HL-60 (cell line): ENCODE measurements around the gene MYH11.

Experiments
- DNase-seq, 2 experiments: peaks; one replicate each; pipeline ENCODE4 v3.0.0-alpha.2; 2010 to 2020; ENCODE audit warnings: low read depth in 1 of 2, low spot score in 1 of 2
- H3K27ac ChIP-seq: fragments of 250-450 bp; sonication (Bioruptor Pico); replicated peaks from 2 replicates; pipeline ENCODE4 v1.5.1; 2020; ENCODE audit warnings: mild to moderate bottlenecking, moderate library complexity
- H3K27me3 ChIP-seq: fragments of 250-450 bp; sonication (Bioruptor Pico); 2 replicates; pipeline ENCODE4 v1.5.1; 2021; ENCODE audit warnings: mild to moderate bottlenecking, moderate library complexity; ENCODE audit not compliant: insufficient read depth, poor library complexity, severe bottlenecking
- H3K4me3 ChIP-seq: replicated peaks from 2 replicates; pipeline ENCODE4 v1.5.1; 2011; ENCODE audit warnings: mild to moderate bottlenecking, control low read depth, low read length; ENCODE audit not compliant: insufficient read depth
- GABPA ChIP-seq: IDR thresholded peaks from 2 replicates; pipeline ENCODE4 v1.6.1; 2012; ENCODE audit warnings: low read depth
- POLR2AphosphoS5 ChIP-seq: IDR thresholded peaks from 2 replicates; pipeline ENCODE4 v1.6.1; 2012; ENCODE audit warnings: low read depth
- SPI1 ChIP-seq: IDR thresholded peaks from 2 replicates; pipeline ENCODE4 v1.6.1; 2012; ENCODE audit warnings: low read depth, mild to moderate bottlenecking, borderline replicate concordance
- TF ChIP-seq, protein P1 (sequence below): IDR thresholded peaks from one replicate; pipeline ENCODE4 v1.5.1; 2011; ENCODE audit warnings: low read length, control low read depth, inconsistent platforms; ENCODE audit not compliant: insufficient read depth
- TF ChIP-seq, protein P2 (sequence below): IDR thresholded peaks from 2 replicates; pipeline ENCODE4 v1.6.1; 2012; ENCODE audit warnings: low read depth; ENCODE audit not compliant: insufficient replicate concordance

Gene MYH11

DNA sequence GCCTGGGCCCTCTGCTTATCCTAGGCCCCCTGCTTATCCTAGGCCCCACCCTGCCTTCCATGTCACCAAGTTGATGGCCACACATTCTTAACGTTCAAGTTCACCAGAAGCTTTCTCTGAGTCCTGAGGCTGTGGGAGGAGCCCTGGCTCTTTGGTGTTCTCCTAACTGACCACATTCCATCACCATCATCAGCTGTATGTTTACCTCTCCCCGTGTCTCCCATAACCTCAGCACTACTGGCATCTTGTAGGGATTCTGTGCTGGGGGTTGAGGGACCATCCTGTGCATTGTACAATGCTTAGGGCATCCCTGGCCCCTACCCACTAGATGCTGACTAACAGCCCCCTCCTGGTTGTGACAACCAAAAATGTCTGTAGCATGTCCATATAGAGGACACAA lies 107.5 kb downstream of the MYH11 start:
- Histone ChIP-seq H3K27me3 (no peaks in the 10 kb centered on the region), H3K27ac (no peak overlapping the region), H3K4me3 (no peak overlapping the region)
- DNase-seq, result no peak
- TF ChIP-seq, protein P1, sequence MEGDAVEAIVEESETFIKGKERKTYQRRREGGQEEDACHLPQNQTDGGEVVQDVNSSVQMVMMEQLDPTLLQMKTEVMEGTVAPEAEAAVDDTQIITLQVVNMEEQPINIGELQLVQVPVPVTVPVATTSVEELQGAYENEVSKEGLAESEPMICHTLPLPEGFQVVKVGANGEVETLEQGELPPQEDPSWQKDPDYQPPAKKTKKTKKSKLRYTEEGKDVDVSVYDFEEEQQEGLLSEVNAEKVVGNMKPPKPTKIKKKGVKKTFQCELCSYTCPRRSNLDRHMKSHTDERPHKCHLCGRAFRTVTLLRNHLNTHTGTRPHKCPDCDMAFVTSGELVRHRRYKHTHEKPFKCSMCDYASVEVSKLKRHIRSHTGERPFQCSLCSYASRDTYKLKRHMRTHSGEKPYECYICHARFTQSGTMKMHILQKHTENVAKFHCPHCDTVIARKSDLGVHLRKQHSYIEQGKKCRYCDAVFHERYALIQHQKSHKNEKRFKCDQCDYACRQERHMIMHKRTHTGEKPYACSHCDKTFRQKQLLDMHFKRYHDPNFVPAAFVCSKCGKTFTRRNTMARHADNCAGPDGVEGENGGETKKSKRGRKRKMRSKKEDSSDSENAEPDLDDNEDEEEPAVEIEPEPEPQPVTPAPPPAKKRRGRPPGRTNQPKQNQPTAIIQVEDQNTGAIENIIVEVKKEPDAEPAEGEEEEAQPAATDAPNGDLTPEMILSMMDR, result no peak
- TF ChIP-seq, protein P2, sequence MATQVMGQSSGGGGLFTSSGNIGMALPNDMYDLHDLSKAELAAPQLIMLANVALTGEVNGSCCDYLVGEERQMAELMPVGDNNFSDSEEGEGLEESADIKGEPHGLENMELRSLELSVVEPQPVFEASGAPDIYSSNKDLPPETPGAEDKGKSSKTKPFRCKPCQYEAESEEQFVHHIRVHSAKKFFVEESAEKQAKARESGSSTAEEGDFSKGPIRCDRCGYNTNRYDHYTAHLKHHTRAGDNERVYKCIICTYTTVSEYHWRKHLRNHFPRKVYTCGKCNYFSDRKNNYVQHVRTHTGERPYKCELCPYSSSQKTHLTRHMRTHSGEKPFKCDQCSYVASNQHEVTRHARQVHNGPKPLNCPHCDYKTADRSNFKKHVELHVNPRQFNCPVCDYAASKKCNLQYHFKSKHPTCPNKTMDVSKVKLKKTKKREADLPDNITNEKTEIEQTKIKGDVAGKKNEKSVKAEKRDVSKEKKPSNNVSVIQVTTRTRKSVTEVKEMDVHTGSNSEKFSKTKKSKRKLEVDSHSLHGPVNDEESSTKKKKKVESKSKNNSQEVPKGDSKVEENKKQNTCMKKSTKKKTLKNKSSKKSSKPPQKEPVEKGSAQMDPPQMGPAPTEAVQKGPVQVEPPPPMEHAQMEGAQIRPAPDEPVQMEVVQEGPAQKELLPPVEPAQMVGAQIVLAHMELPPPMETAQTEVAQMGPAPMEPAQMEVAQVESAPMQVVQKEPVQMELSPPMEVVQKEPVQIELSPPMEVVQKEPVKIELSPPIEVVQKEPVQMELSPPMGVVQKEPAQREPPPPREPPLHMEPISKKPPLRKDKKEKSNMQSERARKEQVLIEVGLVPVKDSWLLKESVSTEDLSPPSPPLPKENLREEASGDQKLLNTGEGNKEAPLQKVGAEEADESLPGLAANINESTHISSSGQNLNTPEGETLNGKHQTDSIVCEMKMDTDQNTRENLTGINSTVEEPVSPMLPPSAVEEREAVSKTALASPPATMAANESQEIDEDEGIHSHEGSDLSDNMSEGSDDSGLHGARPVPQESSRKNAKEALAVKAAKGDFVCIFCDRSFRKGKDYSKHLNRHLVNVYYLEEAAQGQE, result no peak
- TF ChIP-seq GABPA, result no peak
- no peak for TF ChIP-seq POLR2AphosphoS5
- TF ChIP-seq SPI1, result no peak

DNA sequence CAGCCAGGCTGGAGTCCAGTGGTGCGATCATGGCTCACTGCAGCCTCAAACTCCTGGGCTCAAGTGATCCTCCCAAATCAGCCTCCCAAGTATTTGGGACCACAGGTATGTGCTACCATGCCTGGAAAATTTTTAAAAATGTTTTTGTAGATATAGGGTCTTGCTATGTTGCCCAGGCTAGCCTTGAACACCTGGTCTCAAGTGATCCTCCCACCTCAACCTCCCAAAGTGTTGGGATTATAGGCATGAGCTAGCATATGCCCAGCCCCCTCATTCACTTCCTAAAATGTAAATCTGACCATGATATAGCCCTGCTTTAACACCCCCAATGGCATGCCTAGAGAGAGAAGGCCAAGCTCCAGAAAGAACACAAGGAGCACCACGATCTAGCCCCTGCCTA lies 108.2 kb downstream of the MYH11 start:
- Histone ChIP-seq H3K27ac (no peak overlapping the region), H3K4me3 (no peak overlapping the region), H3K27me3 (no peaks in the 10 kb centered on the region)
- TF ChIP-seq, protein P1, result no peak
- no peak for TF ChIP-seq SPI1
- TF ChIP-seq POLR2AphosphoS5, result no peak
- TF ChIP-seq, protein P2, result no peak
- TF ChIP-seq GABPA, result no peak
- DNase-seq, result no peak

DNA sequence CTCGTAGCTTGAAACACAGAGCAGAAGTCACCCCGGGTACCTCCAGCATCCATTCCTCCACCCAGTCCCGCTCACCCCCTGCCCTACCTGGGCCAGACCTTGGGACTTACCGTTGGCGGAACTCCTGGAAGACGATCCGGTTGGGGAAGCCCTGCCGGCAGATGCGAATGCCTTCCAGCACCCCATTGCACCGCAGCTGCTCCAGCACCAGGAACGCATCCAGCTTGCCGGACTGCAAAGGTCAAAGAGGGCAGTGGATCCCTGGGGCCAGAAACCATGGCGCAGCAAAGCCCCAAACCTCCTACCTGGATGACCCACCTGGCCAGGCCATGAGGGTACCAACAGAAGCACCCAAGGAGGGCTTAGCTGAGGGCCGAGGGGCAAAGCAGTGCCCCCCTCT lies 108.9 kb downstream of the MYH11 start:
- H3K4me3 ChIP-seq, result no peak overlapping the region
- H3K27me3 ChIP-seq, result no peaks in the 10 kb centered on the region
- TF ChIP-seq GABPA (no peak), POLR2AphosphoS5 (no peak), SPI1 (no peak)
- TF ChIP-seq, protein P2, result no peak
- TF ChIP-seq, protein P1, result no peak
- no peak overlapping the region for H3K27ac ChIP-seq
- no peak for DNase-seq
